Ureter (tissue), 1 donor: ENCODE measurements around the gene IP6K3. TPM values are rescaled to one million over a fixed set of nuclear protein-coding genes. Genes with fewer than 3 reads are reported as not detected.

ENCODE experiments used
- DNase-seq: peaks from one replicate; pipeline ENCODE4 v3.0.0-alpha.2; 2020; ENCODE audit warnings: low spot score
- total RNA-seq: library from RNA; stranded (reverse); gene quantifications from one replicate; pipeline ENCODE4 v1.2.4, GENCODE V29; 2023
- donor health status: DM: yes; HTN: yes; CAD: no.

Gene IP6K3
- total RNA-seq, 1 donor from 2014 or later = 2.6 TPM

DNA sequence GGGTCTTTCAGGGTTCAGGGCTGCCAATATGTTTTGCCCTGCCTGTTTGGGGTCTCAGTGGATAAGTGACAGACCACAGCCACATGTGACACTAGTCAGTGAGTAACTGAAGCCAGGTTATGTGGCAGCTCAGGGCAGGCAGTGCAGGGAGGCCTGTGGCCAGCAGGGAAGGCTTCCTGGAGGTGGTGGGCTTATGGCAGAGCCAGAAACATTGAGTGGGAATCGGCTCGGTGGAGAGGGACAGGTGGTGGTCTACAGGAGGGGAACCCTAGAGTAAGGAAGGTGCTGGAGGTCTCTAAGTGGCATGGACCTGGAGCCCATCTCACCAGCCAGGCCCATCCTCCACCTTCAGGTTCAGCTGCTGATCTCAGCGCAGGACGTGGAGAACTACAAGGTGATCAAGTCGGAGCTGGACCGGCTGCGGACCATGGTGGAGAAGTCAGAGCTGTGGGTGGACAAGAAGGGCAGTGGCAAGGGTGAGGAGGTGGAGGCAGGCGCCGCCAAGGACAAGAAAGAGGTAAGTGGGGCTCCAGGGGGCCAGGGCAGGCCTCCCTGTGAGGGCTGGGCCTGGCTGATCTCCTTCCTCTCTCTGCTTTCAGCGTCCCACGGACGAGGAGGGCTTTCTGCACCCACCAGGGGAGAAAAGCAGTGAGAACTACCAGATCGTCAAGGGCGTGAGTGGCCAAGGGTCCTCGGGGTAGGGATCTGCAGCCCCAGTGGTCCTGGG, 70.1 kb downstream of the IP6K3 start:
- no peak for DNase-seq

DNA sequence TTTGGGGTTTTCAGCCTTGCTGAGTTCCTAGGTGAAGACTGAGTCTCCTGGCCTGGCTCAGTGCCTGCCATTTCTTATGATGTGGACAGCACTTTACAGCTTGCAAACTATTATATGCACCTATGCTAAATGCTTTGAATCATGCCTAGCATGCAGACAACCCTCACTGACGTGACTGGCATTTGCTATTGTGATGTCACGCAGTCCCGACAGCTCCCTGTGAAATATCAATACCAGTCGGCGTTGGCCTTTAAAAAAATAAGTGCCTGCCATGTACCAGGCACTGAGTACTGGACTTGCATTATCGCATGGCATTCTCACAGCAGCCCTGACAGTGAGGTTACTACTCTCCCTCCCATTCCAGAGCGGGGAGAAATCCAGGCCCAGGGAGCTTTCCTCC, 70.7 kb downstream of the IP6K3 start:
- no peak for DNase-seq

DNA sequence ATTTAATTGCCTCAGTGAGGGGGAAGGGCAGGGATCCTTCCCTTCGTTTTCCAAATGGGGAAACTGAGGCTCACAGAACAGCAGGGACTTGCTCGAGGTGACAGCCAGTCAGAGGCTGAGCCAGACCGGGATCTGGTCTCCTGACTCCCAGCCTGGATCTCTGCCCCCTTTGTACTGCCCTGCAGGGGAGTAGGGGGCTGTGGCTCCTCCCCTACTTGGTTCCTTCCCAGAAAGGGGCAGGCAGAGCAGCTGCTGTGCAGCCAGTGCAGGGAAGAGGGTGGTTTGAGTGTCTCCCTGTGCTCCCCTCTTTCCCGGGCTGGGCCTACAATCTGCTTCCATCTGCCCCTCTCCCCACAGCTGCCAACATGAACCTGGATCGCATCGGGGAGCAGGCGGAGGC, 72.9 kb downstream of the IP6K3 start:
- no peak for DNase-seq

DNA sequence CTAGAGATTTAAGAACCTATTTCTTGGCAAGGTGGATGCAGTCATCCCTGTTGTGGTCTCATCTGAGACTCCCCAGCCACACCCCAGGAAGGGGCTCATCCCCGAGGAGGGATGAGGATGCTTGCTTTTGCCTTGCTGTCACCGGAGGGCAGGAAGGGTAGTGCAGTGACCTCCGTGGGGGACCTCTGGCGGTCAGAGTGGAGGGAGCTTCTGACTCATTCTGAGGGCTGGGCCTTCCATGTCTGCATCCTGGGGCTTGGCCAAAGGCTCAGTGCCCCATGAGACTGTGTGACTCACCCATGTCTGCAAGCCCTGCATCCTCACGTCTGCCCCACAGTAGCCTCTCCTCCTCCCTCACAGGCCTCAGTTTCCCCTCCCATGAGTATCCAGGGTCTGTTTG, 73.9 kb downstream of the IP6K3 start:
- peak; percentile 75 for DNase-seq

DNA sequence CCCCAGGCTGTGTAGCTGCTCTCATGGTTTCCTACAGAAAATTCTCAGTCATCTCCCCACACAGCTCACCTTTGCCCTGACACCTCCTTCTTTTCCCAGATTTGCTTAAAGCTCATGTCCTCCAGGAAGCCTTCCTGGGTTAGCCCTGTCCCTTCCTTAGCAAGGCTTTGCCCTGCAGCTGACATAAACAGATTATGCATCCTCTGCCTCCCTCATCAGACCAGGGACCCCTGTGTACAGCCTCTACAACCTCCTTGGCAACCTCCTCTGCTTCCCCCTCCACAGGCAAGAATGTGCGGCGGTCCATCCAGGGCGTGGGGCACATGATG, 75.0 kb downstream of the IP6K3 start:
- no peak for DNase-seq

Other genes with a start within 250 kb of the IP6K3 start
- gene BAK1, start 166.6 kb downstream of the IP6K3 start, total RNA-seq = 27.9 TPM
- 31.3 TPM for gene ITPR3, start 125.6 kb downstream of the IP6K3 start, total RNA-seq
- gene UQCC2, start 35.2 kb downstream of the IP6K3 start, total RNA-seq = 74.2 TPM
- 71.0 TPM for gene LEMD2, start 42.2 kb upstream of the IP6K3 start, total RNA-seq
- not detected for gene MLN, start 57.1 kb upstream of the IP6K3 start, total RNA-seq